ENCODE data around the gene PELI3.

DNA sequence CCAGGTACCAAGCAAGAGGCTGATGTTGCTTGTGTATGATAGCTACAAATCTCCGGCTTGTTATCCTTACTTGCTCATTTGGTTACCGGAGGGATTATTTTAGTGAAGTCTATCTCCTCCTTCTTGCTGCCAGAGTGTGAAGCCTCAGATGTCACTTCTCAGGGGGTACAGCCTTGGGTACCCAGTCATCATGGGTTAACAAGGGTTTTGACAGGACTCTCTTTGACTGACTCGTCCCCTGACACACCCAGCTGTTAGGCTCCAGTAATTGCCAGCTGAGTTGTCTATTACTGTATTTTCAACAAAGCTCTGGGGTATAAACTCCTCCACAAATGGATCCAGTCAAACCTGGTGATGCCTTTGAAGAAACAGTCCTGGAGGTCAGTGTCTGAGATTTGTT lies 11.9 kb upstream of the PELI3 start:
- TF ChIP-seq POLR2A (IDR thresholded peaks at IDR 0.05) = no peak
- TF ChIP-seq CTCF (IDR thresholded peaks at IDR 0.05) = no peak
- no peak for TF ChIP-seq POLR2AphosphoS5 (IDR thresholded peaks at IDR 0.05; ENCODE audit: insufficient read depth in 1 of 2, low read depth in 1 of 2)

Data from vagina (tissue), 2 donors.